ENCODE results near the gene MTCL1. TPM values are rescaled to one million over a fixed set of nuclear protein-coding genes. Genes with fewer than 3 reads are reported as not detected.

MTCL1 gene
- total and polyA plus RNA-seq, 10 donors = 1.6 to 7.5 (median 3.9) TPM

DNA sequence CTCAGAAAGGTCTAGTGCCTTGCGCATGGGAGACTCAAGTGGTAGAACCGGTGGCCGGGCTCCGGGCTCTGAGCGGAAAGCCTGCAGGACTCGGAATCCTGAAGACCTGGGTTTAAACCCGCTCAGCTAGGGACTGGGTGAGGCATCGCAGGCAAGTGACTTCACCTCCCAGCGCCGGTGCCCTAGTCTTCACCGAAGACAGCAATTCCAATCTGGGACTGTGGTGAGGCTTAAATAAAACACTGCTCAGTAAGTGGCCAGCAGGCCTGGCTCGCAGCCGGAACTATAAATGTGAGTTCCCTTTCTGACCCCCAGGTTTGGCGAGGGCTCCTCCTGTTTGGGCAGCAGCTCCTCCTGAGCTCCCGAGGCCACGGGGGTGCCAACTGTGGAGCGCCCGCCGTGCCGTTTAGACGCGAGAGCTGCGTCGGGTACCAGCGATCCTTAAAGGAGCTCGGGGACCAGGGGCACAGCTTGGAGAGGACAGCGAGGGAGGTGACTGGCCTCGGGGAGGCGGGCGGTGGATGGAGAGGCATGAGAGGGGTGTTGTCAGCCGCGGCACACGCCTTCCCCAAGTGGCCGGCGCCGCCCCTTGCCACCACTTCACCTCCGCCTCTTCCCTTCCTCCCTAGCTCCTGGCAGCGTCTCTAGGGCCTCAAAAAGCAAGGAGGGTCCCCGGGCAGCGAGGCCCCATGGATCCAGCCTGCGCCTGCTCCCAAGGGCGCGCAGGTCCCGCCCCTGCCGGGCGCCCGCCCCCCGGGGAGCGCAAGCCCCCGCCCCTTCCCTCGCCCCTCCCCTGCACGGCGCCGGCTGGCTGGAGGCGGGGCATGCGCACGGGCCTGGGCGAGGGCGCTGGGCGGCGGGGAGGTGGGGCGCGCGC lies 757 bp upstream of the MTCL1 start:
- peak overlapping the region; percentile 65 to 93 (median 72) for H3K4me3 ChIP-seq
- TF ChIP-seq, protein P1, sequence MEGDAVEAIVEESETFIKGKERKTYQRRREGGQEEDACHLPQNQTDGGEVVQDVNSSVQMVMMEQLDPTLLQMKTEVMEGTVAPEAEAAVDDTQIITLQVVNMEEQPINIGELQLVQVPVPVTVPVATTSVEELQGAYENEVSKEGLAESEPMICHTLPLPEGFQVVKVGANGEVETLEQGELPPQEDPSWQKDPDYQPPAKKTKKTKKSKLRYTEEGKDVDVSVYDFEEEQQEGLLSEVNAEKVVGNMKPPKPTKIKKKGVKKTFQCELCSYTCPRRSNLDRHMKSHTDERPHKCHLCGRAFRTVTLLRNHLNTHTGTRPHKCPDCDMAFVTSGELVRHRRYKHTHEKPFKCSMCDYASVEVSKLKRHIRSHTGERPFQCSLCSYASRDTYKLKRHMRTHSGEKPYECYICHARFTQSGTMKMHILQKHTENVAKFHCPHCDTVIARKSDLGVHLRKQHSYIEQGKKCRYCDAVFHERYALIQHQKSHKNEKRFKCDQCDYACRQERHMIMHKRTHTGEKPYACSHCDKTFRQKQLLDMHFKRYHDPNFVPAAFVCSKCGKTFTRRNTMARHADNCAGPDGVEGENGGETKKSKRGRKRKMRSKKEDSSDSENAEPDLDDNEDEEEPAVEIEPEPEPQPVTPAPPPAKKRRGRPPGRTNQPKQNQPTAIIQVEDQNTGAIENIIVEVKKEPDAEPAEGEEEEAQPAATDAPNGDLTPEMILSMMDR (IDR thresholded peaks at IDR 0.05 in 8 of 11, conservative IDR thresholded peaks at IDR 0.05 in 3 of 11) = no peak
- TF ChIP-seq POLR2A (IDR thresholded peaks at IDR 0.05) (no peak), POLR2AphosphoS5 (IDR thresholded peaks at IDR 0.05) (peak; percentile 72 to 77 (median 75))
- H3K27ac ChIP-seq = peak overlapping the region; percentile 42 to 87 (median 71)
- no peaks in the 10 kb centered on the region for H3K9me3 ChIP-seq
- H3K27me3 ChIP-seq (replicated peaks in 1 of 7) = peaks cover 0 to 86% (median 30%) of the 10 kb centered on the region in 7 donors
- intact Hi-C loops (cut with DNase I; ENCODE audit: low total_unique reads) = no loop called here
- 0 to 7% (median 3%) methylated on average over 36 to 64 of the region's 64 CpGs for WGBS, 5 donors
- peak; percentile 96 for DNase-seq
- H3K4me1 ChIP-seq = peaks cover 8 to 38% (median 30%) of the 10 kb centered on the region in 6 donors
- no peaks in the 10 kb centered on the region for H3K36me3 ChIP-seq

DNA sequence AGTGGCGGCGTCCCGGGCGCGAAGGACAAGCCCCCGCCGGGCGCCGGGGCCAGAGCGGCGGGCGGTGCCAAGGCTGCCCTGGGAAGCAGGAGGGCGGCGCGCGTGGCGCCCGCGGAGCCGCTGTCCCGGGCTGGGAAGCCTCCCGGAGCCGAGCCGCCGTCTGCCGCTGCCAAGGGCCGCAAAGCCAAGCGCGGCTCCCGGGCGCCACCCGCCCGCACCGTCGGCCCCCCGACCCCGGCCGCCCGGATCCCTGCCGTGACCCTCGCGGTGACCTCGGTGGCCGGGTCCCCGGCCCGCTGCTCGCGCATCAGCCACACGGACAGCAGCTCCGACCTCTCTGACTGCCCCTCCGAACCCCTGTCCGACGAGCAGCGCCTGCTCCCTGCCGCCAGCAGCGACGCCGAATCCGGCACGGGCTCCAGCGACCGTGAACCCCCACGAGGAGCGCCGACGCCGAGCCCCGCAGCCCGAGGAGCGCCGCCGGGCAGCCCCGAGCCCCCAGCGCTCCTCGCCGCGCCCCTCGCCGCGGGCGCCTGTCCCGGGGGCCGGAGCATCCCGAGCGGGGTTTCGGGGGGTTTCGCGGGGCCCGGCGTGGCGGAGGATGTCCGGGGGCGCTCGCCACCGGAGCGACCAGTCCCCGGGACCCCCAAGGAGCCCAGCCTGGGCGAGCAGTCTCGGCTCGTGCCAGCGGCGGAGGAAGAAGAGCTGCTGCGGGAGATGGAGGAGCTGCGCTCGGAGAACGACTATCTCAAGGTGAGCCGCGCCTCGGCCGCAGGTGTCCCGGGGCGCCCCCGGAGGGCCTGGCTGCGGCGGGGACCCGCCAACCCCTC lies 820 bp downstream of the MTCL1 start:
- Histone ChIP-seq H3K27me3 (replicated peaks in 1 of 7) (peaks cover 0 to 73% (median 30%) of the 10 kb centered on the region in 7 donors), H3K36me3 (no peaks in the 10 kb centered on the region), H3K27ac (no peak overlapping the region), H3K9me3 (no peaks in the 10 kb centered on the region), H3K4me3 (peak overlapping the region; percentile 35 to 93 (median 71)), H3K4me1 (peaks cover 8 to 38% (median 30%) of the 10 kb centered on the region in 6 donors)
- WGBS, 5 donors = 1 to 5% (median 2%) methylated on average over 37 to 116 of the region's 116 CpGs
- intact Hi-C loops (cut with DNase I; ENCODE audit: low total_unique reads) = no loop called here
- TF ChIP-seq POLR2AphosphoS5 (IDR thresholded peaks at IDR 0.05) = no peak
- TF ChIP-seq, protein P1 (IDR thresholded peaks at IDR 0.05 in 8 of 11, conservative IDR thresholded peaks at IDR 0.05 in 3 of 11) = no peak
- TF ChIP-seq POLR2A (IDR thresholded peaks at IDR 0.05) = no peak
- DNase-seq = peak; percentile 85

DNA sequence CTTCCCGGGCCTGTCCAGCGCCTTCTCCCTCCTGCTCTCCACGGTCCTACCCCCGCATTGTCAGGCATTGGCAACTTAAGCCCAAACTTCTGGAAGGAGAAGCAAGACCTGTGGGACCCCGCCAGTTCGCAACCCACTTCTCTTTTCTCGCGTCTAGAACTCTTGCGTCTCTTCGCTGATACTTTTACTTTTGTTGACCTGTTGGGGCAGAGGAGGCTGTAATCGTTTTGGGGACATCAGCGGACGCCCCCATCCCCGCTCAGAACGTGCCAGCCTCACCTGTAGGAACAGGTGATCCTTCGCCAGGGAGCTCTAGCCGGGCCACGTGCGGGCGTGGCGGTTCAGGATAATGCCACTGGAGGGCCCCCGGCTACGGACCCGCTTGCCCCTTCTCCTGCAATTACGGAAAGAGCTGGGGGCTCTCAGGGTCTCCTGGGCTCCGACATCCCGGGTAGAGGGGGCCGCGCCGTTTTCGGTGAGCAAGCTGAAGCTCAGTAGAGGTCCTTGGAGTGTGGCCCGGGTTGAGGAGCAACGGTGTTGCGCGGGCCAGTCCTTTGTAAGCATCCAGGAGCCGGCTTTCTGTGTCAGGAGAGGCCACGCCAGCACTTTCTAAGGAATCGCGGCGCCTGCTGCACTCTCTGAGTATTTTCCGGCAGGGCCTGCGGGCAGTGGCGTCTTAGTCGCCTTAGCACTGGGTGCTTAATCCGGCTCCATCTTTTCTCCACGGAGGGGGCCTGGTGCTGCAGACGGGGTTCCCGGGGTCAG lies 1.6 kb downstream of the MTCL1 start:
- Histone ChIP-seq H3K4me1 (peaks cover 8 to 38% (median 30%) of the 10 kb centered on the region in 6 donors), H3K4me3 (peak overlapping the region; percentile 35 to 93 (median 71)), H3K36me3 (no peaks in the 10 kb centered on the region), H3K27ac (no peak overlapping the region), H3K27me3 (replicated peaks in 1 of 7) (peaks cover 0 to 67% (median 30%) of the 10 kb centered on the region in 7 donors), H3K9me3 (no peaks in the 10 kb centered on the region)
- intact Hi-C loops (cut with DNase I; ENCODE audit: low total_unique reads) = no loop called here
- no peak for TF ChIP-seq POLR2AphosphoS5 (IDR thresholded peaks at IDR 0.05)
- TF ChIP-seq, protein P1 (IDR thresholded peaks at IDR 0.05 in 8 of 11, conservative IDR thresholded peaks at IDR 0.05 in 3 of 11) = peak in 2 of 11 experiments; percentile 30 to 42
- DNase-seq = peak; percentile 80
- 8 to 11% (median 10%) methylated on average over 40 to 48 of the region's 48 CpGs for WGBS, 5 donors
